IMR-90 (cell line): ENCODE data around the gene ANKFN1.

Experiments
- BHLHE40 ChIP-seq: fragments of 150-350 bp; IDR thresholded peaks from 2 replicates; pipeline ENCODE4 v1.6.1; 2016; ENCODE audit warnings: mild to moderate bottlenecking, low read depth, low read length
- CEBPB ChIP-seq: IDR thresholded peaks from 2 replicates; pipeline ENCODE4 v1.6.1; 2012; ENCODE audit warnings: low read depth, low read length, improper control_type of control experiment
- ELK1 ChIP-seq: fragments of 150-350 bp; IDR thresholded peaks from 2 replicates; pipeline ENCODE4 v1.6.1; 2016; ENCODE audit warnings: low read depth, mild to moderate bottlenecking, low read length, moderate library complexity, borderline replicate concordance
- FOS ChIP-seq: fragments of 150-350 bp; IDR thresholded peaks from 2 replicates; pipeline ENCODE4 v1.6.1; 2016; ENCODE audit warnings: low read depth, low read length
- MAFK ChIP-seq: IDR thresholded peaks from 2 replicates; pipeline ENCODE4 v1.6.1; 2012; ENCODE audit warnings: low read depth, low read length, improper control_type of control experiment
- MXI1 ChIP-seq: IDR thresholded peaks from 2 replicates; pipeline ENCODE4 v1.6.1; 2012; ENCODE audit warnings: low read depth, mild to moderate bottlenecking, low read length, moderate library complexity, borderline replicate concordance
- NFE2L2 ChIP-seq: fragments of 150-350 bp; IDR thresholded peaks from 2 replicates; pipeline ENCODE4 v1.6.1; 2016; ENCODE audit warnings: low read depth, mild to moderate bottlenecking, low read length
- POLR2A ChIP-seq: IDR thresholded peaks from 2 replicates; pipeline ENCODE4 v1.6.1; 2012; ENCODE audit warnings: mild to moderate bottlenecking, low read depth, low read length
- RAD21 ChIP-seq: IDR thresholded peaks from 2 replicates; pipeline ENCODE4 v1.6.1; 2012; ENCODE audit warnings: low read length, improper control_type of control experiment
- RCOR1 ChIP-seq: IDR thresholded peaks from 2 replicates; pipeline ENCODE4 v1.6.1; 2012; ENCODE audit warnings: mild to moderate bottlenecking, low read length, improper control_type of control experiment; ENCODE audit not compliant: insufficient replicate concordance
- RFX5 ChIP-seq: IDR thresholded peaks from 2 replicates; pipeline ENCODE4 v1.8.0; 2012; ENCODE audit warnings: low read depth, mild to moderate bottlenecking, low read length, moderate library complexity
- SMC3 ChIP-seq: fragments of 150-350 bp; IDR thresholded peaks from 2 replicates; pipeline ENCODE4 v1.6.1; 2016; ENCODE audit warnings: low read depth, mild to moderate bottlenecking, antibody characterized with exemption, low read length, moderate library complexity
- TF ChIP-seq, protein P1 (sequence below): conservative IDR thresholded peaks from 2 replicates; pipeline ENCODE4 v1.5.1; 2012; ENCODE audit warnings: mild to moderate bottlenecking, low read depth, low read length, improper control_type of control experiment
- TF ChIP-seq, protein P2 (sequence below): fragments of 150-350 bp; IDR thresholded peaks from 2 replicates; pipeline ENCODE4 v1.6.1; 2017; ENCODE audit warnings: mild to moderate bottlenecking, antibody characterized with exemption, low read length, low read depth

- TF ChIP-seq, protein P1, sequence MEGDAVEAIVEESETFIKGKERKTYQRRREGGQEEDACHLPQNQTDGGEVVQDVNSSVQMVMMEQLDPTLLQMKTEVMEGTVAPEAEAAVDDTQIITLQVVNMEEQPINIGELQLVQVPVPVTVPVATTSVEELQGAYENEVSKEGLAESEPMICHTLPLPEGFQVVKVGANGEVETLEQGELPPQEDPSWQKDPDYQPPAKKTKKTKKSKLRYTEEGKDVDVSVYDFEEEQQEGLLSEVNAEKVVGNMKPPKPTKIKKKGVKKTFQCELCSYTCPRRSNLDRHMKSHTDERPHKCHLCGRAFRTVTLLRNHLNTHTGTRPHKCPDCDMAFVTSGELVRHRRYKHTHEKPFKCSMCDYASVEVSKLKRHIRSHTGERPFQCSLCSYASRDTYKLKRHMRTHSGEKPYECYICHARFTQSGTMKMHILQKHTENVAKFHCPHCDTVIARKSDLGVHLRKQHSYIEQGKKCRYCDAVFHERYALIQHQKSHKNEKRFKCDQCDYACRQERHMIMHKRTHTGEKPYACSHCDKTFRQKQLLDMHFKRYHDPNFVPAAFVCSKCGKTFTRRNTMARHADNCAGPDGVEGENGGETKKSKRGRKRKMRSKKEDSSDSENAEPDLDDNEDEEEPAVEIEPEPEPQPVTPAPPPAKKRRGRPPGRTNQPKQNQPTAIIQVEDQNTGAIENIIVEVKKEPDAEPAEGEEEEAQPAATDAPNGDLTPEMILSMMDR = no peak
- no peak for TF ChIP-seq MXI1
- no peak for TF ChIP-seq RAD21
- no peak for TF ChIP-seq FOS
- no peak for TF ChIP-seq RFX5
- no peak for TF ChIP-seq RCOR1
- TF ChIP-seq BHLHE40 = no peak
- TF ChIP-seq SMC3 = no peak
- TF ChIP-seq, protein P2, sequence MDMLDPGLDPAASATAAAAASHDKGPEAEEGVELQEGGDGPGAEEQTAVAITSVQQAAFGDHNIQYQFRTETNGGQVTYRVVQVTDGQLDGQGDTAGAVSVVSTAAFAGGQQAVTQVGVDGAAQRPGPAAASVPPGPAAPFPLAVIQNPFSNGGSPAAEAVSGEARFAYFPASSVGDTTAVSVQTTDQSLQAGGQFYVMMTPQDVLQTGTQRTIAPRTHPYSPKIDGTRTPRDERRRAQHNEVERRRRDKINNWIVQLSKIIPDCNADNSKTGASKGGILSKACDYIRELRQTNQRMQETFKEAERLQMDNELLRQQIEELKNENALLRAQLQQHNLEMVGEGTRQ = no peak
- TF ChIP-seq CEBPB = no peak
- TF ChIP-seq POLR2A = no peak
- TF ChIP-seq NFE2L2 = no peak
- no peak for TF ChIP-seq ELK1
- TF ChIP-seq MAFK = no peak
These were observed 379.7 kb downstream of the ANKFN1 start for GRCh38 chr17:56532926-56533325.
